GM12865 (cell line): Measurements from ENCODE around the gene RXRA.

Experiments
- DNase-seq: peaks from one replicate; pipeline ENCODE4 v3.0.0; 2010; ENCODE audit warnings: low read depth
- H3K4me3 ChIP-seq: 2 replicates; pipeline ENCODE4 v1.5.1; 2011; ENCODE audit warnings: mild to moderate bottlenecking, low read depth, low read length, control low read depth
- CTCF ChIP-seq: IDR thresholded peaks from 2 replicates; pipeline ENCODE4 v1.5.1; 2011; ENCODE audit warnings: low read length, control low read depth, low read depth, inconsistent platforms; ENCODE audit not compliant: insufficient read depth; ENCODE audit errors: missing control alignments

RXRA gene

GRCh38 chr9:134289241-134289875 lies 36.9 kb upstream of the RXRA start:
- DNase-seq, result no peak
- TF ChIP-seq CTCF, result no peak
- H3K4me3 ChIP-seq, result no peak overlapping the region

GRCh38 chr9:134290603-134291451 lies 35.4 kb upstream of the RXRA start:
- no peak for TF ChIP-seq CTCF
- H3K4me3 ChIP-seq, result no peak overlapping the region

DNA sequence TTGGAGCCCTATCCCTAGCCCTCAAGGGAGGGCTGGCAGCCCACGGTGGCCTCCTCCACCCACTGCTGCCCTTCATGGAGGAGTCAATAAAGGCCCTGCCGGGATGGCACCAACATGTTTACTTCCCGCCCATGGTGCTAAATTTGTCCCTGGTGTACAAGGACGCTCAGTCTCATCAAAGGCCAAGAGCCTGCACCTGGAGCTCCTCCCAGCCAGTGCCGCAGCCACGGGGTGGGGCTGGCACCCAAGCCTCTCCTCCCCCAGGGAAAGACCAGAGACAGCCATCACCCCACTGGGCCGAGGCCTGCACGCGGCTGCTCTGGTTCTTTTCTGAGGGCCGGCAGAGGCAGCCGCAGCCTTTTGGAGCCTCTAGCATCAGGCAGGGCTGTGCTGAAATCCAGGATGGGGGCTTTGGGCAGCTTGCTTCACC lies 34.8 kb upstream of the RXRA start:
- TF ChIP-seq CTCF, result no peak
- DNase-seq, result no peak
- H3K4me3 ChIP-seq, result no peak overlapping the region

More at GRCh38 chr9:134290603-134291451, 35.4 kb upstream of the RXRA start:
- DNase-seq, result no peak

- DNase-seq, result no peak
- H3K4me3 ChIP-seq, result no peak overlapping the region
- TF ChIP-seq CTCF, result no peak
Observed at GRCh38 chr9:134291961-134292871, 34.0 kb upstream of the RXRA start.

GRCh38 chr9:134293031-134293521 lies 33.2 kb upstream of the RXRA start:
- no peak for TF ChIP-seq CTCF
- no peak for DNase-seq
- no peak overlapping the region for H3K4me3 ChIP-seq

DNA sequence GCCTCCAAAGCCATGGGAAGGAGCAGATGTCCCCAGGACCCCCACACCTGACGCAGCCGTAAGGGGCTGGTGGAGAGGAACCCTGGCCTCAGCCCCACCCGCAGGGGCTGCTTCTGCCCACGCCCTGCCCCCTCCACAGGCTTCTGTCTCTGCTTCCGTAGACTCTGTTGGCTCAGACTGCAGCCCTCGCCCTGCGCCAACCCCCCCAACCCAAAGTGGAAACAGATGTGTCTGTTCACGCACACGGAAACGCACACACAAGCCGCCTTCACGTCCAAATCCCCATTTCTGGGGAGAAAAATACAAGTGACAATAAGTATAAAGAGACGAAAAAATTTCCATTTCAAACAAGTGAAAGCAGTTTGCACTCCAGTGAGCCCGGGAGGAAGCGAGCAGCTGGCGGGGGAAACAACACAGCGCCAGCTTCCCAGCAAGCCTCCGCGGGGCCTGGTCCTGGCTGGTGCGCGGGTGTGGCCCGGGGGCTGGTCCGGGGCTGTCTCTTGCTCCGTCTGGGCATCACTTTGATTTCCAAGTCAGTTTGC lies 32.6 kb upstream of the RXRA start:
- H3K4me3 ChIP-seq, result no peak overlapping the region
- no peak for TF ChIP-seq CTCF
- no peak for DNase-seq
